ENCODE measurements around the gene FARS2. TPM values are rescaled to one million over a fixed set of nuclear protein-coding genes. Genes with fewer than 3 reads are reported as not detected.

The FARS2 gene
- polyA plus RNA-seq, 3 donors, result 12.2 to 21.6 (median 17.7) TPM

DNA sequence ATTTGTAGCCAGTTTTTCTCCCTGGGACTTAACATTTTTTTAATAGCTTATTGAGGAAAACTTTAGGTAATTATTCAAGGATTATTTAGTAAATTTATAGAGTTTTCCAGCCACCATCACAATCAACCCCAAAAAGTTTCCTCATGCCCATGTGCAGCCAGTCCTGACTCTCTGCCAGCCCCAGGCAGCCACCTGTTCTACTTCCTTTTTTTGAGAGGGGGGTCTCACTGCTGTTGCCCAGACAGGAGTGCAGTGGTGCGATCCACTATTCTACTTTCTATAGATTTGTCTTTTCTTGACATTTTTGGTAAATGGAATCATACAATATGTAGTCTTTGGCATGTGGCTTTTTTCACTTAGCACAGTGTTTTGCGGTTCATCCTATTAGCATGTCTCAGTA, 200.1 kb downstream of the FARS2 start:
- Histone ChIP-seq H4K20me1 (ENCODE audit: insufficient read depth, low read length) (no peaks in the 10 kb centered on the region), H3K9me3 (replicated peaks in 1 of 2; ENCODE audit: control insufficient read depth in 1 of 2, insufficient read depth in 1 of 2, low read length in 2 of 2) (no peaks in the 10 kb centered on the region), H3K36me3 (replicated peaks in 1 of 2; ENCODE audit: control insufficient read depth in 1 of 2, insufficient read depth in 2 of 2, low read length in 2 of 2) (no peaks in the 10 kb centered on the region), H3K4me2 (replicated peaks; ENCODE audit: extremely low read depth, low read length, poor library complexity, severe bottlenecking) (no peak overlapping the region), H3K27me3 (ENCODE audit: control insufficient read depth in 2 of 2, insufficient read depth in 2 of 2, low read length in 2 of 2) (no peaks in the 10 kb centered on the region), H3K4me1 (ENCODE audit: control insufficient read depth in 1 of 2, insufficient read depth in 2 of 2, low read length in 2 of 2) (no peaks in the 10 kb centered on the region), H3K9ac (ENCODE audit: insufficient read depth, low read length, poor library complexity, severe bottlenecking) (no peak overlapping the region), H3K27ac (ENCODE audit: low read depth in 1 of 2, low read length in 2 of 2) (no peak overlapping the region), H2AFZ (ENCODE audit: insufficient read depth, low read depth, low read length, poor library complexity, severe bottlenecking) (no peak overlapping the region), H3K79me2 (ENCODE audit: insufficient read depth, low read length) (no peaks in the 10 kb centered on the region), H3K4me3 (replicated peaks in 1 of 3; ENCODE audit: low read depth in 2 of 3, low read length in 3 of 3) (no peak overlapping the region)
- DNase-seq, result no peak
- peaks cover 0 to 2% (median 0%) of the 10 kb centered on the region in 3 donors for H3K27me3 Mint-ChIP-seq (ENCODE audit: low read depth in 3 of 3)
- intact Hi-C loops (cut with micrococcal nuclease), result loop anchor here in 1 of 2 donors (10.0 kb wide), 1 partner anchor 1083 kb away; no protein-coding TSS in a partner anchor
- H3K9me3 Mint-ChIP-seq, result peaks cover 0 to 3% (median 0%) of the 10 kb centered on the region in 7 donors
- no CpG with 5 or more reads among the region's 2 CpGs for WGBS (ENCODE audit: insufficient coverage)
- H3K27ac Mint-ChIP-seq, result no peak overlapping the region
- H3K4me3 Mint-ChIP-seq, result no peak overlapping the region
- H3K4me1 Mint-ChIP-seq, result peaks cover 3% of the 10 kb centered on the region
- H3K36me3 Mint-ChIP-seq, result peaks cover 0 to 3% of the 10 kb centered on the region in 2 donors
- TF ChIP-seq, protein P1, sequence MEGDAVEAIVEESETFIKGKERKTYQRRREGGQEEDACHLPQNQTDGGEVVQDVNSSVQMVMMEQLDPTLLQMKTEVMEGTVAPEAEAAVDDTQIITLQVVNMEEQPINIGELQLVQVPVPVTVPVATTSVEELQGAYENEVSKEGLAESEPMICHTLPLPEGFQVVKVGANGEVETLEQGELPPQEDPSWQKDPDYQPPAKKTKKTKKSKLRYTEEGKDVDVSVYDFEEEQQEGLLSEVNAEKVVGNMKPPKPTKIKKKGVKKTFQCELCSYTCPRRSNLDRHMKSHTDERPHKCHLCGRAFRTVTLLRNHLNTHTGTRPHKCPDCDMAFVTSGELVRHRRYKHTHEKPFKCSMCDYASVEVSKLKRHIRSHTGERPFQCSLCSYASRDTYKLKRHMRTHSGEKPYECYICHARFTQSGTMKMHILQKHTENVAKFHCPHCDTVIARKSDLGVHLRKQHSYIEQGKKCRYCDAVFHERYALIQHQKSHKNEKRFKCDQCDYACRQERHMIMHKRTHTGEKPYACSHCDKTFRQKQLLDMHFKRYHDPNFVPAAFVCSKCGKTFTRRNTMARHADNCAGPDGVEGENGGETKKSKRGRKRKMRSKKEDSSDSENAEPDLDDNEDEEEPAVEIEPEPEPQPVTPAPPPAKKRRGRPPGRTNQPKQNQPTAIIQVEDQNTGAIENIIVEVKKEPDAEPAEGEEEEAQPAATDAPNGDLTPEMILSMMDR (IDR thresholded peaks at IDR 0.05), result no peak

DNA sequence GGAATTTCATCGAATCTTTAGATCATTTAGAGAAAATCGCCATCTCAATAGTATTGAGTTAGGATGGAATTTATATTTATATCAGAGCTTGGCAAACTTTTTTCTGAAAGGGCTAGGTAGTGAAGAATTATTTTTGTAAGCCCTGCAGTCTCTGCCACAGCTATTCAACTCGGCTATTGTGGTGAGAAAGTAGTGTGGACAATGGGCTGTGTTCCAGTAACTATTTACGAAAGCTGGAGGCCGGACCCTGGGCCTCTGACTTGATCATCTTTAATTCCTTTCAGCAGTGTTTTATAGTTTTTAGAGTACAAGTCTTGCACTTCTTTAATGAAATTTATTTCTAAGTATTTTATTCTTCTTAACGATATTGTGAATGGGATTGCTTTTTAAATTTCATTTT, 201.5 kb downstream of the FARS2 start:
- no peak overlapping the region for H3K4me3 ChIP-seq (replicated peaks in 1 of 3; ENCODE audit: low read depth in 2 of 3, low read length in 3 of 3)
- TF ChIP-seq, protein P1 (IDR thresholded peaks at IDR 0.05), result no peak
- no peak for DNase-seq
- no peak overlapping the region for H3K9ac ChIP-seq (ENCODE audit: insufficient read depth, low read length, poor library complexity, severe bottlenecking)
- intact Hi-C loops (cut with micrococcal nuclease), result loop anchor here in 1 of 2 donors (10.0 kb wide), 1 partner anchor 1082 kb away; no protein-coding TSS in a partner anchor
- no peaks in the 10 kb centered on the region for H3K9me3 ChIP-seq (replicated peaks in 1 of 2; ENCODE audit: control insufficient read depth in 1 of 2, insufficient read depth in 1 of 2, low read length in 2 of 2)
- peaks cover 0 to 3% of the 10 kb centered on the region in 2 donors for H3K36me3 Mint-ChIP-seq
- no peak overlapping the region for H2AFZ ChIP-seq (ENCODE audit: insufficient read depth, low read depth, low read length, poor library complexity, severe bottlenecking)
- H3K9me3 Mint-ChIP-seq, result peaks cover 0 to 3% (median 0%) of the 10 kb centered on the region in 7 donors
- H3K27ac ChIP-seq (ENCODE audit: low read depth in 1 of 2, low read length in 2 of 2), result no peak overlapping the region
- no peaks in the 10 kb centered on the region for H3K4me1 ChIP-seq (ENCODE audit: control insufficient read depth in 1 of 2, insufficient read depth in 2 of 2, low read length in 2 of 2)
- no peaks in the 10 kb centered on the region for H3K79me2 ChIP-seq (ENCODE audit: insufficient read depth, low read length)
- peaks cover 3% of the 10 kb centered on the region for H3K4me1 Mint-ChIP-seq
- no peaks in the 10 kb centered on the region for H3K27me3 ChIP-seq (ENCODE audit: control insufficient read depth in 2 of 2, insufficient read depth in 2 of 2, low read length in 2 of 2)
- no peaks in the 10 kb centered on the region for H4K20me1 ChIP-seq (ENCODE audit: insufficient read depth, low read length)
- H3K4me2 ChIP-seq (replicated peaks; ENCODE audit: extremely low read depth, low read length, poor library complexity, severe bottlenecking), result no peak overlapping the region
- 100% methylated on average over 2 of the region's 6 CpGs for WGBS (ENCODE audit: insufficient coverage)
- no peaks in the 10 kb centered on the region for H3K27me3 Mint-ChIP-seq (ENCODE audit: low read depth in 3 of 3)
- no peak overlapping the region for H3K27ac Mint-ChIP-seq
- no peak overlapping the region for H3K4me3 Mint-ChIP-seq
- H3K36me3 ChIP-seq (replicated peaks in 1 of 2; ENCODE audit: control insufficient read depth in 1 of 2, insufficient read depth in 2 of 2, low read length in 2 of 2), result no peaks in the 10 kb centered on the region

Measured in CD14-positive monocyte (primary cell).